Left ventricle myocardium inferior (tissue), 1 donor: ENCODE measurements around the gene AKAP13. TPM values are rescaled to one million over a fixed set of nuclear protein-coding genes. Genes with fewer than 3 reads are reported as not detected.

ENCODE experiments used
- DNase-seq: peaks from one replicate; pipeline ENCODE4 v3.0.0-alpha.2; 2020
- H3K27ac ChIP-seq: fragments of 200-600 bp; replicated peaks from 2 replicates; pipeline ENCODE4 v1.8.0; 2021
- H3K27me3 ChIP-seq: fragments of 200-600 bp; 2 replicates; pipeline ENCODE4 v1.8.0; 2021; ENCODE audit warnings: low read depth
- H3K36me3 ChIP-seq: fragments of 200-600 bp; 2 replicates; pipeline ENCODE4 v1.8.0; 2021
- H3K4me1 ChIP-seq: fragments of 200-600 bp; 2 replicates; pipeline ENCODE4 v1.8.0; 2021
- H3K4me3 ChIP-seq: fragments of 200-600 bp; 2 replicates; pipeline ENCODE4 v1.8.0; 2021; ENCODE audit warnings: mild to moderate bottlenecking, moderate library complexity
- H3K9me3 ChIP-seq: fragments of 200-600 bp; replicated peaks from 2 replicates; pipeline ENCODE4 v1.8.0; 2021
- intact Hi-C: fragments of 100-400 bp; cut with micrococcal nuclease; formaldehyde crosslinking; loops from one replicate; pipeline ENCODE4 v1.11.0; 2022
- total RNA-seq: library from RNA; stranded (reverse); fragmentation: NEBNext Ultra II Directional; extraction: Animal tissue kit (Norgen Biotek cat#: 25700); gene quantifications from one replicate; pipeline ENCODE4 v1.2.1, GENCODE V29; 2021
- TF ChIP-seq, protein P1 (sequence below): fragments of 200-600 bp; IDR thresholded peaks from 2 replicates; pipeline ENCODE4 v1.8.0; 2021; ENCODE audit warnings: antibody characterized with exemption, mild to moderate bottlenecking, borderline replicate concordance
- donor health status: DM: no; HTN: yes; CAD: no; lungs with severe emphysema.

The AKAP13 gene
- total RNA-seq, 1 donor from 2014 or later: 331 TPM

DNA sequence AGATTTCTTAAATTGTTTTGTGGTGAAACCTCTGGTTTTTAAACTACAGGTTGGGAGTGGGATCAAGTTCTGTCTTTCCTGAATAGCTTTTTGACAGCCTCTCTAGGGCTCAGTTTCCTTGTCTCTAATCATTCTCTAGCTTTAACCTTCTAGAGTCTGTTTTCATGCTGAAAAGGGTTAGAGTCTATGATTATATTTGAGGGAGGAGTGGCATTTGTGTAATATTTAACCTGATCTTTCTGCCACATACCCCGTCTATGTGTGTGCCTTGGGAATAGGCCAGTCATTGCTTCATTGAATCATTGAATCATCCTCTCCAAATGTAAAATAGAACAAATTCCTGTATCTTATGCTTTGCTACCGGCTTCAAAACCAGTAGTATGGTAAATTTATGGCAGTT is 209.4 kb downstream of the AKAP13 start:
- TF ChIP-seq, protein P1, sequence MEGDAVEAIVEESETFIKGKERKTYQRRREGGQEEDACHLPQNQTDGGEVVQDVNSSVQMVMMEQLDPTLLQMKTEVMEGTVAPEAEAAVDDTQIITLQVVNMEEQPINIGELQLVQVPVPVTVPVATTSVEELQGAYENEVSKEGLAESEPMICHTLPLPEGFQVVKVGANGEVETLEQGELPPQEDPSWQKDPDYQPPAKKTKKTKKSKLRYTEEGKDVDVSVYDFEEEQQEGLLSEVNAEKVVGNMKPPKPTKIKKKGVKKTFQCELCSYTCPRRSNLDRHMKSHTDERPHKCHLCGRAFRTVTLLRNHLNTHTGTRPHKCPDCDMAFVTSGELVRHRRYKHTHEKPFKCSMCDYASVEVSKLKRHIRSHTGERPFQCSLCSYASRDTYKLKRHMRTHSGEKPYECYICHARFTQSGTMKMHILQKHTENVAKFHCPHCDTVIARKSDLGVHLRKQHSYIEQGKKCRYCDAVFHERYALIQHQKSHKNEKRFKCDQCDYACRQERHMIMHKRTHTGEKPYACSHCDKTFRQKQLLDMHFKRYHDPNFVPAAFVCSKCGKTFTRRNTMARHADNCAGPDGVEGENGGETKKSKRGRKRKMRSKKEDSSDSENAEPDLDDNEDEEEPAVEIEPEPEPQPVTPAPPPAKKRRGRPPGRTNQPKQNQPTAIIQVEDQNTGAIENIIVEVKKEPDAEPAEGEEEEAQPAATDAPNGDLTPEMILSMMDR: no peak
- Histone ChIP-seq H3K27ac (peak overlapping the region; percentile 93), H3K4me1 (peaks cover 98% of the 10 kb centered on the region), H3K27me3 (no peaks in the 10 kb centered on the region), H3K36me3 (peaks cover 27% of the 10 kb centered on the region), H3K9me3 (no peaks in the 10 kb centered on the region), H3K4me3 (no peak overlapping the region)
- intact Hi-C loops: loop anchor here (5.0 to 10.0 kb wide), 2 partner anchors 95 to 237 kb away; no protein-coding TSS in a partner anchor
- DNase-seq: no peak

DNA sequence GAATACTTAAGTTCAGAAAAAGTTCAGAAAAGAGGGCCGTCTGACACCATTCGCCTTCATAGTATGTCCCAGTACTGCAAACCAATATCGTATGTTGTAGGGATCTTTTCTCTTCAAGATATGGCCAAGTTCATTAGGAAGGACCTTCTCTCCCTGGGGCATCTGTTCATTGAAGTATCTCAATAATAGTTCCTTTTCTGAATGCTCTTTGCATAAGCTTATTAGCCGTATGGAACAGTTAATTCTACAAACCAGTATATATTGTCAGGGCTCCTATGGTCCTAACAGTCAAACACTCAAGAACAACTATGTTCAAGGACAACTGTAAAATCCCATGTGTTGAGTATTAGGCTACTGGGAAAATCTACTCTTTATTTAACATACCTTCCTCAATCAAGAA is 211.2 kb downstream of the AKAP13 start:
- Histone ChIP-seq H3K27me3 (no peaks in the 10 kb centered on the region), H3K27ac (peak overlapping the region; percentile 93), H3K9me3 (no peaks in the 10 kb centered on the region), H3K4me3 (no peak overlapping the region), H3K4me1 (peaks cover 98% of the 10 kb centered on the region), H3K36me3 (peaks cover 17% of the 10 kb centered on the region)
- TF ChIP-seq, protein P1: no peak
- intact Hi-C loops: loop anchor here (5.0 kb wide), 1 partner anchor 236 kb away; no protein-coding TSS in a partner anchor
- no peak for DNase-seq

DNA sequence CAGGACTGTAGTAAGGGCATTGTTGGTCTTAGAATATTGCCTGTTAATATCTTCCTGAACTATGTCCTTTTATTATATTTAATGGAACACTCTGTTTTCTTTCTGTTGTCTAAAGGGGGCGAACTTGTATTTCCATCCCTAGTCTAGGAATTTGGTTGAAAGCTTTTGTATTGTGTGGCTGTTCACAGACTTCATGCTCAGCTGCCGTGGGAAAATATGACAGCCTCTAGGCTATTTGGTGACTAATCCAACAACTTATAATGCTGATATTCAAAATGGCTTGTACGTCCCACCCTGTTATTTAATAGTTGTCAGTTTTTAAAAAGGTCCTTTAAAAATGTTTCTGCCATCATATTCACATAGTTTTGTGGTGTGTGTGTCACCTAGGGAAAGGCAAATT is 211.7 kb downstream of the AKAP13 start:
- peaks cover 12% of the 10 kb centered on the region for H3K36me3 ChIP-seq

DNA sequence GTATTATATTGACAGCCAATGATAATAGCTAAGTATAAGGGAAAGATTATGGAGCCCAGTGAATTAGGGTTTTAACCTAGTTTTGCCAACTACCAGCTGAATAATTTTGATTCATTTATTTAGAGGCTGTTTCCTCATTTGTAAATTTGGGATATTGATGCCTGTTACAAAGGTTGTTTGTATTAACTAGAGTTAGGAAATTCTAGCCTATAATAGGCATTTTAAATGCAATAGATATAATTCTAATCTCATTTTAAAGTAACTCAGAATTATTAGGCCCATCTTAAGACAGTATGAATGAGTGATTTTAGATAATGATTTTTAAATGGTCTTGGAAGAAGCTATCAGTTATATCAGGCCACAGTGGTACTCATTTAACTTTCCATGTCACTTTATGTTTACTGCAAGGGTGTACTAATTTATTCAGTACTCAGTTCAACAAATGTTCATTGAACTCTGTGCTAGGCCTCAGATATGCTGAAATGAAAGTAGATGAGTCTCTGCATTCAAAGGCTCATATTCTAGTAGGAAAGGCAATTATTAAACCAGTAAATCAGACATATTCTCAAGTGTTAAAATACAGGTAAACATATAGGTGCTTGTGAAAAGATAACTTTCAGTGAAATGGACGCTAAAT is 213.5 kb downstream of the AKAP13 start:
- peaks cover 100% of the 10 kb centered on the region for H3K4me1 ChIP-seq

More for the DNA sequence above, 211.7 kb downstream of the AKAP13 start:
- no peak for DNase-seq
- TF ChIP-seq, protein P1: peak; percentile 41
- Histone ChIP-seq H3K27me3 (no peaks in the 10 kb centered on the region), H3K27ac (peak overlapping the region; percentile 93), H3K4me3 (no peak overlapping the region), H3K4me1 (peaks cover 100% of the 10 kb centered on the region), H3K9me3 (no peaks in the 10 kb centered on the region)
- intact Hi-C loops: loop anchor here (5.0 kb wide), 1 partner anchor 235 kb away; no protein-coding TSS in a partner anchor

DNA sequence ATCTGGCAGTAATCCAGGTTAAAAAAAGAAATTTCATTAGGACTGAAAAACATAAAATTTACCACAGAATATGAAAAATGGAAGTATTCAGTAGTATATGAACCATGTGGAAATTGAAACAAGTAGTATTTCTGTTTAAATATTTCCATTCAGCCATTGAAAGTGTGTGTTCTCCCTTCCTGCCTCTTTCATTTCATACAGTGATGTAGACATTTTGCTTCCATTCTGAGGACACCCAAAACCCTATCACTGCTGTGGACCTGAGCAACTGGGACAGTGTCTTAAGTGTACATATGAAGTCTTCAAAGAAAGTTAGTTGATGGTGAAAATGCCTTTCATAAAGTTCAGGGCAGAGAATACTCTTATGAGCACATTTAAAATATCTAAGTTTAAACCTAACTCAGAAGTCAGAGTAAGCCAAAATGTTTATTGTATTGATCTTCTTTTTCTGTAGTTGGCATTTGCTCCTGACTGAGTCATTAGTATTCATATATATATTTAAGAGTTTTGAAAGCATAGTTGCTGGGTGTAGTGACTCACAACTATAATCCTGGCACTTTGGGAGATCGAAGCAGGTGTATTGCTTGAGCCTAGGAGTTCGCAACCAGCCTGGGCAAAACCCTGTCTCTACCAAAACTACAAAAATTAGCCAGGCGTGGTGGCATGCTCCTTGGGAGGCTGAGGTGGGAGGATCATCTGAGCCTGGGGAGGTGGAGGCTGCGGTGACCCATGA is 215.6 kb downstream of the AKAP13 start:
- peaks cover 100% of the 10 kb centered on the region for H3K4me1 ChIP-seq
- peaks cover 5% of the 10 kb centered on the region for H3K36me3 ChIP-seq
- H3K4me3 ChIP-seq: no peak overlapping the region
- no peaks in the 10 kb centered on the region for H3K27me3 ChIP-seq
- peak overlapping the region; percentile 20 for H3K27ac ChIP-seq
- TF ChIP-seq, protein P1: no peak
- H3K9me3 ChIP-seq: no peaks in the 10 kb centered on the region
- DNase-seq: no peak
- intact Hi-C loops: no loop called here

More for the DNA sequence above, 213.5 kb downstream of the AKAP13 start:
- H3K36me3 ChIP-seq: peaks cover 5% of the 10 kb centered on the region
- peak overlapping the region; percentile 93 for H3K27ac ChIP-seq
- no peaks in the 10 kb centered on the region for H3K27me3 ChIP-seq
- no peaks in the 10 kb centered on the region for H3K9me3 ChIP-seq
- TF ChIP-seq, protein P1: no peak
- H3K4me3 ChIP-seq: no peak overlapping the region
- no peak for DNase-seq
- intact Hi-C loops: loop anchor here (5.0 kb wide), 1 partner anchor 233 kb away; no protein-coding TSS in a partner anchor
